IPS DF 19.7 (cell line): ENCODE results near the gene SLIT2.

Experiments
- DNase-seq: peaks from one replicate; pipeline ENCODE4 v3.0.0-alpha.2; 2013; ENCODE audit warnings: low read depth, low spot score

Gene SLIT2

DNA sequence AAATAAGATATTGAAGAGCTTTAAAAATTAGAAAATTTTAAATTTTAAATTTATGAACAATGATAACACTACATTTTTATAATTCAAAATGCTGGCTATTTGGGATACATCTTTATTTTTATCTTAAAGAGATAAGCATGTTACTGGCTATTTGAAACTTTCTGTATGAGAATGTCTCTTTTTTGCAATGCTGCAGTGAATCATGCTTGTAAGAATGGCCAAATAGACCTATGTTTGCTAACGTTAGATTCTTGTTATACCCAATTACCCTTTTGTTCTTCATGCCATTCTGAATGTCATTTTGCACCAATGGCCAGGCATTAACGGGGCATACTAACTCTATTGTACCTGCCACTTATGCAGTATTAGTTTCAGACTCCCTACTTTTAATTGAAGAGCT, 49.5 kb downstream of the SLIT2 start:
- no peak for DNase-seq
